ENCODE measurements around the gene RPL22L1. TPM values are rescaled to one million over a fixed set of nuclear protein-coding genes. Genes with fewer than 3 reads are reported as not detected.

Gene RPL22L1
- total RNA-seq, 2 donors from 2014 or later: 22.3 to 51.2 TPM

GRCh38 chr3:170844377-170844776, 25.6 kb downstream of the RPL22L1 start:
- Histone ChIP-seq H3K4me3 (no peak overlapping the region), H3K27ac (no peak overlapping the region), H3K36me3 (no peaks in the 10 kb centered on the region), H3K9me3 (no peaks in the 10 kb centered on the region), H3K4me1 (no peaks in the 10 kb centered on the region), H3K27me3 (no peaks in the 10 kb centered on the region)
- no peak for DNase-seq (ENCODE audit: low spot score)
- TF ChIP-seq CTCF (IDR thresholded peaks at IDR 0.05): no peak

GRCh38 chr3:170840291-170840859, 29.6 kb downstream of the RPL22L1 start:
- H3K27me3 ChIP-seq: no peaks in the 10 kb centered on the region
- H3K4me3 ChIP-seq: no peak overlapping the region
- no peaks in the 10 kb centered on the region for H3K4me1 ChIP-seq
- H3K27ac ChIP-seq: no peak overlapping the region
- no peak for DNase-seq (ENCODE audit: low spot score)
- H3K36me3 ChIP-seq: no peaks in the 10 kb centered on the region
- no peaks in the 10 kb centered on the region for H3K9me3 ChIP-seq
- no peak for TF ChIP-seq CTCF (IDR thresholded peaks at IDR 0.05)

GRCh38 chr3:170839518-170840100, 30.4 kb downstream of the RPL22L1 start:
- no peak for DNase-seq (ENCODE audit: low spot score)
- Histone ChIP-seq H3K27me3 (no peaks in the 10 kb centered on the region), H3K36me3 (no peaks in the 10 kb centered on the region), H3K4me3 (no peak overlapping the region), H3K27ac (no peak overlapping the region), H3K4me1 (no peaks in the 10 kb centered on the region), H3K9me3 (no peaks in the 10 kb centered on the region)
- TF ChIP-seq CTCF (IDR thresholded peaks at IDR 0.05): no peak

- H3K4me1 ChIP-seq: no peaks in the 10 kb centered on the region
- H3K27ac ChIP-seq: no peak overlapping the region
- H3K27me3 ChIP-seq: no peaks in the 10 kb centered on the region
- H3K9me3 ChIP-seq: no peaks in the 10 kb centered on the region
- no peak for TF ChIP-seq CTCF (IDR thresholded peaks at IDR 0.05)
- no peak for DNase-seq (ENCODE audit: low spot score)
- no peak overlapping the region for H3K4me3 ChIP-seq
- H3K36me3 ChIP-seq: no peaks in the 10 kb centered on the region
Measured at GRCh38 chr3:170836491-170836890, 33.5 kb downstream of the RPL22L1 start.

GRCh38 chr3:170835336-170835735, 34.7 kb downstream of the RPL22L1 start:
- no peaks in the 10 kb centered on the region for H3K27me3 ChIP-seq
- no peak for TF ChIP-seq CTCF (IDR thresholded peaks at IDR 0.05)

GRCh38 chr3:170830580-170830979, 39.4 kb downstream of the RPL22L1 start:
- Histone ChIP-seq H3K36me3 (no peaks in the 10 kb centered on the region), H3K27ac (no peak overlapping the region), H3K9me3 (no peaks in the 10 kb centered on the region), H3K27me3 (no peaks in the 10 kb centered on the region), H3K4me1 (no peaks in the 10 kb centered on the region), H3K4me3 (no peak overlapping the region)
- TF ChIP-seq CTCF (IDR thresholded peaks at IDR 0.05): no peak
- DNase-seq (ENCODE audit: low spot score): no peak

More at GRCh38 chr3:170835336-170835735, 34.7 kb downstream of the RPL22L1 start:
- DNase-seq (ENCODE audit: low spot score): no peak
- Histone ChIP-seq H3K36me3 (no peaks in the 10 kb centered on the region), H3K4me3 (no peak overlapping the region), H3K4me1 (no peaks in the 10 kb centered on the region), H3K27ac (no peak overlapping the region), H3K9me3 (no peaks in the 10 kb centered on the region)
